Neural crest cell (in vitro differentiated cells): Measurements from ENCODE around the gene RETNLB. TPM values are rescaled to one million over a fixed set of nuclear protein-coding genes. Genes with fewer than 3 reads are reported as not detected.

Experiments
- DNase-seq: peaks from one replicate; pipeline ENCODE4 v3.0.0; 2021; ENCODE audit warnings: low read depth, mixed read lengths, low spot score
- H3K27ac Mint-ChIP-seq: one replicate; pipeline ENCODE4 v1.8.0; 2021; ENCODE audit warnings: mild to moderate bottlenecking, mixed read lengths; ENCODE audit not compliant: unreplicated experiment
- H3K27me3 Mint-ChIP-seq: 2 replicates; pipeline ENCODE4 v1.8.0; 2021; ENCODE audit warnings: low read depth, mild to moderate bottlenecking, mixed read lengths
- H3K36me3 Mint-ChIP-seq: 2 replicates; pipeline ENCODE4 v1.8.0; 2021; ENCODE audit warnings: low read depth, mild to moderate bottlenecking, mixed read lengths
- H3K4me1 Mint-ChIP-seq: 2 replicates; pipeline ENCODE4 v1.8.0; 2021; ENCODE audit warnings: mixed read lengths
- H3K4me3 Mint-ChIP-seq: one replicate; pipeline ENCODE4 v1.8.0; 2021; ENCODE audit warnings: mild to moderate bottlenecking, mixed read lengths
- H3K9me3 Mint-ChIP-seq: 2 replicates; pipeline ENCODE4 v1.8.0; 2021; ENCODE audit warnings: mixed read lengths
- total RNA-seq: library from RNA; stranded (reverse); gene quantifications from 2 replicates; pipeline ENCODE4 v1.2.1, GENCODE V29; 2021
- TF ChIP-seq, protein P1 (sequence below): fragments of 200-600 bp; sonication (generic); conservative IDR thresholded peaks from 2 replicates; pipeline ENCODE4 v1.5.0; 2021; ENCODE audit warnings: antibody characterized with exemption, mild to moderate bottlenecking

Gene RETNLB
- total RNA-seq, 1 donor from 2014 or later = not detected

DNA sequence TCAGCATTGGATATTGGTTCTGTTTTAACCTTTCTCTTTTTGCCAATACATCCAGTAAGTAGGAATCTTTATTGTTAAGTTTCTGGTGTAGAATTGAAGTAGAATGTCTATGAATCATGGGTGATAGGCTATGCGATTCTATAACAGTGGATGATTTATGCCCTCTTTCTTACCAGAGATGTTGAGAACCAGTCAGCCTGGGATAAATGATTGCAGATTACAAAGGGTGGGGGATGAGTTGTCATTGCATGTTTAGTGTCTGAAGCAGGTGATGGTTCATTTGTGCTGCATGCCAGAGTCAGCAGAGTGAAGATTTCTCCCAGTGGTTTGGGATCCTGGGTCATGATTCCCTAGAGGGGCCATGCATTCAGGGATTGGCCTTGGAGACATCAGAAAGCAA, 14.3 kb downstream of the RETNLB start:
- Mint-ChIP-seq H3K27ac (no peak overlapping the region), H3K4me3 (no peak overlapping the region), H3K9me3 (peaks cover 10% of the 10 kb centered on the region), H3K4me1 (no peaks in the 10 kb centered on the region), H3K36me3 (no peaks in the 10 kb centered on the region), H3K27me3 (no peaks in the 10 kb centered on the region)
- TF ChIP-seq, protein P1, sequence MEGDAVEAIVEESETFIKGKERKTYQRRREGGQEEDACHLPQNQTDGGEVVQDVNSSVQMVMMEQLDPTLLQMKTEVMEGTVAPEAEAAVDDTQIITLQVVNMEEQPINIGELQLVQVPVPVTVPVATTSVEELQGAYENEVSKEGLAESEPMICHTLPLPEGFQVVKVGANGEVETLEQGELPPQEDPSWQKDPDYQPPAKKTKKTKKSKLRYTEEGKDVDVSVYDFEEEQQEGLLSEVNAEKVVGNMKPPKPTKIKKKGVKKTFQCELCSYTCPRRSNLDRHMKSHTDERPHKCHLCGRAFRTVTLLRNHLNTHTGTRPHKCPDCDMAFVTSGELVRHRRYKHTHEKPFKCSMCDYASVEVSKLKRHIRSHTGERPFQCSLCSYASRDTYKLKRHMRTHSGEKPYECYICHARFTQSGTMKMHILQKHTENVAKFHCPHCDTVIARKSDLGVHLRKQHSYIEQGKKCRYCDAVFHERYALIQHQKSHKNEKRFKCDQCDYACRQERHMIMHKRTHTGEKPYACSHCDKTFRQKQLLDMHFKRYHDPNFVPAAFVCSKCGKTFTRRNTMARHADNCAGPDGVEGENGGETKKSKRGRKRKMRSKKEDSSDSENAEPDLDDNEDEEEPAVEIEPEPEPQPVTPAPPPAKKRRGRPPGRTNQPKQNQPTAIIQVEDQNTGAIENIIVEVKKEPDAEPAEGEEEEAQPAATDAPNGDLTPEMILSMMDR = no peak
- no peak for DNase-seq

DNA sequence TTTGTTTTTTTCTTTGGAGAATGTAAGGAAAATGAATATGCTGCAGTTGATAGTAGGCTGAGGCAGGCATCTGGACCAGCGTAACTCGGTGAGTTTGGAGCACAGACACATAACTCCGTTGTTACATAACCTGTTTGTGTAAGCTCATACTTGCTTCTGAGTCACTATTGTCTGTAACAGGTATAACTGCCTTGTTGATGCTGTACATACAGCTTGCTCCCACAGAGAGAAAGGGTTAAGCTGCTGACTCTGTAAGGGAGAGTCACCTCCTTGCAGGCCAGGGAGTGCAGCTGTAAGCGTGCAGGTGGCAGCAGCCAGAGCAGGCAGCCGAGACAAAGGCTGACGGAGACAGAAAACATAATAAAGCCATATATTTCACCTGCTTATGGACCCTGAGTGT, 20.4 kb downstream of the RETNLB start:
- no peaks in the 10 kb centered on the region for H3K27me3 Mint-ChIP-seq
- H3K9me3 Mint-ChIP-seq = peaks cover 2% of the 10 kb centered on the region
- TF ChIP-seq, protein P1 = no peak
- no peaks in the 10 kb centered on the region for H3K4me1 Mint-ChIP-seq
- H3K36me3 Mint-ChIP-seq = no peaks in the 10 kb centered on the region
- no peak for DNase-seq
- no peak overlapping the region for H3K27ac Mint-ChIP-seq
- no peak overlapping the region for H3K4me3 Mint-ChIP-seq

DNA sequence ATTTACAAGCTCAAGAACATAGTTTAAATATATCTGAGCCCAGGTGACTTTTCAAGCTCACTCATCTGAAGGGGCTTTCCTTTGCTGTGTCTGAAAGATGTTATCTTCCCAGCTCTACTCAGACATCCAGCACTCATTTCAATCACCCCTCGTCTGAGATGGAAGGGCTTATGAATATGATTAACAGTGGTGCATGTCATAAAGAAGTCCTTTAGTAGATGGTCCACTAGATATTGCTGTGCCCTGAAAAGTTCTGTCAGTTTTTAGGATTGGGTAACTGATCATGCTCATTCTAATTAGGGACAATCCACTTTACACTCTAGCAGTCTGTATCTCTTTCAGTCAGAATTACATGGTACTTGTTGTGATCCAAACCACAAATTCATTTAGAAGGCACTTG, 28.3 kb downstream of the RETNLB start:
- no peak overlapping the region for H3K4me3 Mint-ChIP-seq
- H3K27ac Mint-ChIP-seq = no peak overlapping the region
- TF ChIP-seq, protein P1 = no peak
- DNase-seq = no peak
- H3K36me3 Mint-ChIP-seq = no peaks in the 10 kb centered on the region
- H3K4me1 Mint-ChIP-seq = no peaks in the 10 kb centered on the region
- H3K27me3 Mint-ChIP-seq = no peaks in the 10 kb centered on the region
- H3K9me3 Mint-ChIP-seq = no peaks in the 10 kb centered on the region

DNA sequence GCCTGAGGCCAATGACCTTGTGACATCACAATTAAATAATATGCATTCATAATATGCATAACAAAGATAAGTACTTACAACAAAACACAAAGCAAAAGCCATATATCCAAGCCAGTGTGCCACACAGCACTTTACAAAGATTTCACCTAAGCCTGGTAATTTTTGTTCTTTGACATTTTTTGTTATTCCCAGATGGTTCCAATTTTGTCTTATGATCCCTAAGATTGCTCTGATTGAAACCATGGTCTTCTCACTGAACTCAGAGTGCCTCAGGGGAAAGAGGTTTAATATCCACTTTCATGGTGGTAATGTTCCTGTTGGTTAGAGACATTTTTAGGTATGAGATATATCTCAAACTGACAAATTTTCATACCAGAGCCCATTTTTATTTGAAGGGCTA, 29.1 kb downstream of the RETNLB start:
- Mint-ChIP-seq H3K4me3 (no peak overlapping the region), H3K9me3 (no peaks in the 10 kb centered on the region), H3K4me1 (no peaks in the 10 kb centered on the region), H3K36me3 (no peaks in the 10 kb centered on the region), H3K27ac (no peak overlapping the region), H3K27me3 (no peaks in the 10 kb centered on the region)
- DNase-seq = no peak
- TF ChIP-seq, protein P1 = no peak

DNA sequence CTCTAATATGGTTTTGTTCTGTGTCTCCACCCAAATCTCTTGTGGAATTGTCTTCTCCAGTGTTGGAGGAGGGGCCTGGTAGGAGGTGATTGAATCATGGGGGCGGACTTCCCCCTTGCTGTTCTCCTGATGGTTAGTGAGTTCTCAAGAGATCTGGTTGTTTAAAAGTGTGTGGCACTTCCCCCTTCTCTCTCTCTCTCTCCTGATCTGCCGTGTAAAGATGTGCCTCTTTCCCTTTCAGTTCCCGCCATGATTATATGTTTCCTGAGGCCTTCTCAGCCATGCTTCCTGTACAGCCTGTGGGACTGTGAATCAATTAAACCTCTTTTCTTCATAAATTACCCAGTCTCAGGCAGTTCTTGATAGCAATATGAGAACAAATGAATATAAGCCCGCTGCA, 33.1 kb downstream of the RETNLB start:
- DNase-seq = no peak
- no peaks in the 10 kb centered on the region for H3K4me1 Mint-ChIP-seq
- peaks cover 3% of the 10 kb centered on the region for H3K9me3 Mint-ChIP-seq
- no peaks in the 10 kb centered on the region for H3K27me3 Mint-ChIP-seq
- TF ChIP-seq, protein P1 = no peak
- no peak overlapping the region for H3K27ac Mint-ChIP-seq
- no peaks in the 10 kb centered on the region for H3K36me3 Mint-ChIP-seq
- H3K4me3 Mint-ChIP-seq = no peak overlapping the region

DNA sequence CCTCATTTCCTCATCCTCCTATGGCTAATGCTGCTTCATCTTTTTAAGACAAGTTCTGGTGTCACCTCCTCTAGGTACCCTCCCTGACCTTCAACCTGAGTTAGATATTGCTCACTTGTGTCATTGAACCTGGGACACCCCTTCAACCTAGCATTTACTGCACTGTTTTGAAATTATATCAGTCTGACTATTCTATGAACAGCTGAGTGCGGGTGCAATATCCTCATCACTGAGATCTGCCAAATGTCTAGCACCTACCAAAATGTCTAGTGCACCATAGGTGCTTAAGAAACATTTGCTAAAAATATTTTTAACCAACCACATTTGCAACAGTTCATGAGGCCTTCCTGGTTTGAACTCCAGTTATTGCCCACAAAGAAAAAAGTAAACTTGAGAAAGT, 34.5 kb downstream of the RETNLB start:
- Mint-ChIP-seq H3K36me3 (no peaks in the 10 kb centered on the region), H3K27ac (no peak overlapping the region), H3K9me3 (peaks cover 3% of the 10 kb centered on the region), H3K27me3 (no peaks in the 10 kb centered on the region), H3K4me1 (no peaks in the 10 kb centered on the region), H3K4me3 (no peak overlapping the region)
- no peak for DNase-seq
- TF ChIP-seq, protein P1 = no peak
